Caco-2 (cell line): ENCODE measurements around the gene ENPP1. TPM values are rescaled to one million over a fixed set of nuclear protein-coding genes. Genes with fewer than 3 reads are reported as not detected.

Experiments used
- BruUV-seq: library from RNA; stranded (reverse); fragments of 400-500 nt; replicated peaks from 2 replicates; lab custom pipeline; 2021; lab: Mats Ljungman, UMichigan
- CTCF ChIA-PET: fragments of 300-600 bp; sonication (Branson Sonifier 250); formaldehyde crosslinking; loops from one replicate; lab custom pipeline; 2022; ENCODE audit warnings: antibody characterized with exemption; lab: Charles Lee
- POLR2A ChIA-PET: fragments of 300-600 bp; sonication (Branson Sonifier 250); formaldehyde crosslinking; loops from one replicate; lab custom pipeline; 2022; ENCODE audit warnings: antibody characterized with exemption; lab: Charles Lee
- DNase-seq, 2 experiments: peaks; one replicate each; pipeline versions ENCODE4 v3.0.0 to v3.0.0-alpha.2; 2020 to 2022
- H3K27me3 ChIP-seq: replicated peaks from 2 replicates; pipeline ENCODE4 v1.6.0; 2011; ENCODE audit warnings: low read length; ENCODE audit not compliant: control insufficient read depth, insufficient read depth
- H3K36me3 ChIP-seq: 2 replicates; pipeline ENCODE4 v1.5.1; 2011; ENCODE audit warnings: low read length; ENCODE audit not compliant: control insufficient read depth, insufficient read depth
- H3K4me1 ChIP-seq: fragments of 250-450 bp; sonication (Bioruptor Pico); 2 replicates; pipeline ENCODE4 v1.5.1; 2020; ENCODE audit warnings: mild to moderate bottlenecking
- H3K4me3 ChIP-seq: 2 replicates; pipeline ENCODE4 v1.5.1; 2011; ENCODE audit warnings: low read depth, mild to moderate bottlenecking, control low read depth, low read length
- H3K9me3 ChIP-seq: fragments of 250-450 bp; sonication (Bioruptor Pico); 2 replicates; pipeline ENCODE4 v1.5.1; 2020; ENCODE audit warnings: mild to moderate bottlenecking, moderate library complexity
- H3K27ac Mint-ChIP-seq: one replicate; pipeline ENCODE4 v1.8.0; 2022; ENCODE audit warnings: mixed read lengths; ENCODE audit not compliant: unreplicated experiment
- H3K27me3 Mint-ChIP-seq: one replicate; pipeline ENCODE4 v1.8.0; 2022; ENCODE audit warnings: mixed read lengths; ENCODE audit not compliant: insufficient read depth, unreplicated experiment
- H3K36me3 Mint-ChIP-seq: one replicate; pipeline ENCODE4 v1.8.0; 2022; ENCODE audit warnings: mild to moderate bottlenecking, mixed read lengths; ENCODE audit not compliant: insufficient read depth, unreplicated experiment
- H3K4me1 Mint-ChIP-seq: one replicate; pipeline ENCODE4 v1.8.0; 2022; ENCODE audit warnings: low read depth, mixed read lengths; ENCODE audit not compliant: unreplicated experiment
- H3K4me3 Mint-ChIP-seq: one replicate; pipeline ENCODE4 v1.8.0; 2022; ENCODE audit warnings: mild to moderate bottlenecking, moderate library complexity, mixed read lengths; ENCODE audit not compliant: unreplicated experiment
- H3K9me3 Mint-ChIP-seq: one replicate; pipeline ENCODE4 v1.8.0; 2022; ENCODE audit warnings: mixed read lengths; ENCODE audit not compliant: unreplicated experiment
- intact Hi-C: fragments of 100-400 bp; cut with micrococcal nuclease; formaldehyde crosslinking; loops from one replicate; pipeline ENCODE4 v1.10.0; 2022; ENCODE audit not compliant: unreplicated experiment
- total RNA-seq: library from RNA; stranded (reverse); gene quantifications from 2 replicates; pipeline ENCODE4 v1.2.3, GENCODE V29; 2022
- TF ChIP-seq, protein P1 (sequence below), 2 experiments: fragments of 200-600 bp in 1 of 2; IDR thresholded peaks; 1 replicate in 1 of 2; 2 replicates in 1 of 2; pipeline versions ENCODE4 v1.5.1 to v1.8.0; 2011 to 2022; ENCODE audit warnings: antibody characterized with exemption in 1 of 2, control low read depth in 1 of 2, inconsistent platforms in 1 of 2, low read depth in 1 of 2, low read length in 1 of 2, mild to moderate bottlenecking in 1 of 2, moderate library complexity in 1 of 2; ENCODE audit not compliant: insufficient read depth in 1 of 2, severe bottlenecking in 1 of 2, unreplicated experiment in 1 of 2

ENPP1 gene
- total RNA-seq, 1 experiment from 2014 or later = 4.8 TPM

DNA sequence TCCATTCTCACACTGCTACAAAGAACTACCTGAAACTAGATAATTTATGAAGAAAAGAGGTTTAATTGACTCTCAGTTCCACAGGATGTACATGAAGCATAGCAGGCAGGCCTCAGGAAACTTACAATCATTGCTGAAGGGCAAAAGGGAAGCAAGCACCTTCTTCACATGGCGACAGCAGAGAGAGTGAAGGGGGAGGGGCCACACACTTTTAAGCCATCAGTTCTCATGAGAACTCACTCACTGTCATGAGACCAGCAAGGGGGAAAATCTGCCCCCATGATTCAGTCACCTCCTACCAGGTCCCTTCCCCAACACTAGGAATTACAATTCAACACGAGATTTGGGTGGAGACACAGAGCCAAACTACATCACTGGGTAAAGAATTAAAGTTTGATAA, 12.5 kb upstream of the ENPP1 start:
- Mint-ChIP-seq H3K36me3 (no peaks in the 10 kb centered on the region), H3K4me3 (no peak overlapping the region), H3K27ac (no peak overlapping the region), H3K9me3 (no peaks in the 10 kb centered on the region), H3K4me1 (no peaks in the 10 kb centered on the region), H3K27me3 (peaks cover 3% of the 10 kb centered on the region)
- Histone ChIP-seq H3K4me3 (no peak overlapping the region), H3K27me3 (no peaks in the 10 kb centered on the region), H3K9me3 (no peaks in the 10 kb centered on the region), H3K4me1 (no peaks in the 10 kb centered on the region), H3K36me3 (no peaks in the 10 kb centered on the region)
- ChIA-PET POLR2A (no interaction called here), CTCF (no interaction called here)
- BruUV-seq = no TSS peak
- TF ChIP-seq, protein P1, sequence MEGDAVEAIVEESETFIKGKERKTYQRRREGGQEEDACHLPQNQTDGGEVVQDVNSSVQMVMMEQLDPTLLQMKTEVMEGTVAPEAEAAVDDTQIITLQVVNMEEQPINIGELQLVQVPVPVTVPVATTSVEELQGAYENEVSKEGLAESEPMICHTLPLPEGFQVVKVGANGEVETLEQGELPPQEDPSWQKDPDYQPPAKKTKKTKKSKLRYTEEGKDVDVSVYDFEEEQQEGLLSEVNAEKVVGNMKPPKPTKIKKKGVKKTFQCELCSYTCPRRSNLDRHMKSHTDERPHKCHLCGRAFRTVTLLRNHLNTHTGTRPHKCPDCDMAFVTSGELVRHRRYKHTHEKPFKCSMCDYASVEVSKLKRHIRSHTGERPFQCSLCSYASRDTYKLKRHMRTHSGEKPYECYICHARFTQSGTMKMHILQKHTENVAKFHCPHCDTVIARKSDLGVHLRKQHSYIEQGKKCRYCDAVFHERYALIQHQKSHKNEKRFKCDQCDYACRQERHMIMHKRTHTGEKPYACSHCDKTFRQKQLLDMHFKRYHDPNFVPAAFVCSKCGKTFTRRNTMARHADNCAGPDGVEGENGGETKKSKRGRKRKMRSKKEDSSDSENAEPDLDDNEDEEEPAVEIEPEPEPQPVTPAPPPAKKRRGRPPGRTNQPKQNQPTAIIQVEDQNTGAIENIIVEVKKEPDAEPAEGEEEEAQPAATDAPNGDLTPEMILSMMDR (IDR thresholded peaks at IDR 0.05; ENCODE audit: insufficient read depth in 1 of 2, low read depth in 1 of 2, low read length in 1 of 2, severe bottlenecking in 1 of 2, unreplicated experiment in 1 of 2) = no peak
- intact Hi-C loops = no loop called here
- DNase-seq = no peak

DNA sequence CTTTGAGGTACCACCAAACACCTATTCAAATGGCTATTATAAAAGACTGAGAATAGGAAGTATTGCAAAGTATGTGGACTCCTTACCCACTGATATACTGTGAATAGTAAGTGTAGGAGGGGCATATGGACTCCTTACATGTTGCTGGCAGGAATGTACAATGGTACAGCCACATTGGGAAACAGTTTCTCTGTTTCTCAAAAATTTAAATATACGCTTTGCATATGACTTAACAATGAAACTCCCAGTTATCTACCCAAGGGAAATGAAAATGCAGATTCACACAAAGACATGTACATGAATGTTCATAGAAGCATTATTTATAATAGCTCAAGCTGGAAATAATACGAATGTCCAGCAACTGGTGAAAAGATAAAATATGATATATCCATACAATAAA, 5.5 kb upstream of the ENPP1 start:
- Mint-ChIP-seq H3K9me3 (peaks cover 11% of the 10 kb centered on the region), H3K27ac (no peak overlapping the region), H3K4me3 (no peak overlapping the region), H3K36me3 (no peaks in the 10 kb centered on the region), H3K27me3 (peaks cover 21% of the 10 kb centered on the region), H3K4me1 (peaks cover 5% of the 10 kb centered on the region)
- Histone ChIP-seq H3K27me3 (no peaks in the 10 kb centered on the region), H3K4me3 (no peak overlapping the region), H3K9me3 (no peaks in the 10 kb centered on the region), H3K4me1 (no peaks in the 10 kb centered on the region), H3K36me3 (no peaks in the 10 kb centered on the region)
- TF ChIP-seq, protein P1 (IDR thresholded peaks at IDR 0.05; ENCODE audit: insufficient read depth in 1 of 2, low read depth in 1 of 2, low read length in 1 of 2, severe bottlenecking in 1 of 2, unreplicated experiment in 1 of 2) = no peak
- ChIA-PET POLR2A (no interaction called here), CTCF (no interaction called here)
- intact Hi-C loops = loop anchor here (10.0 kb wide), 1 partner anchor 92 kb away; no protein-coding TSS in a partner anchor
- no TSS peak for BruUV-seq
- no peak for DNase-seq

DNA sequence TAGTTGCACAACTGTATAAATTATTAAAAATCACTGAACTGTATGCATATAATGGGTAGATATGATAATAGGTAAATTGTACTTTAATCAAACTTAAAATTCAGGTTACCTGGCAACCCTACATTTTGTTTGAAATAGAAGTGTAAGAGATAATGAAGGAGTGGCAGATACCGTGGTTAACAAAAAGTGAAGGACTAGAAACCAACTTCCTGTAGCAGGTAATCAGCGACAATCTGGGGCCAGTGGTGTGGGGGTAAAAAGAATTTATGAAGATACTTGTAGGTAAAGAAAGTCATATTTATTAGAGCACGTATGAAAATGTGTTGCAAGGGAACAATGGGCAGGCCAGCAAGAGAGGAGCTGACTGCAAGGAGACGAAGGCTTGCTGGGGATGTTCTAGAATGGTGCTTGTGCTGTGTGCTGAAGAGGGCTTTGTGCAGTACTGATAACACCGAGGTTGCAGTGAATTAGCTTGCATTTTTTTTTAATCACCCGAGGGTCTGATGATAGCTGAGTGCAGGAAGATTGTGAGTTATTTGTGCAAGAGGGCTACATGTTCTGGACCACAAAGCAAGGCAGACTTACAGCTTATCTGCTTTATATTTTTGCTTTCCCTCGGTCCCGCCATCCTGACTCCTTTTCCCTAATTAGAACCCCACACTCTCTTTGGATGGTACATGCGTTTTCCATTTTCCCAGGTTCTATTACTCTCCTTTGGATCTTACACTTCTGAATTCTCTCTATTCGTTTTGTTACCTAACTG, 4.6 kb upstream of the ENPP1 start:
- Mint-ChIP-seq H3K4me1 (peaks cover 9% of the 10 kb centered on the region), H3K27me3 (peaks cover 23% of the 10 kb centered on the region), H3K27ac (no peak overlapping the region), H3K36me3 (no peaks in the 10 kb centered on the region), H3K4me3 (no peak overlapping the region), H3K9me3 (peaks cover 11% of the 10 kb centered on the region)
- BruUV-seq = no TSS peak
- POLR2A ChIA-PET = no interaction called here
- H3K36me3 ChIP-seq = no peaks in the 10 kb centered on the region
- CTCF ChIA-PET = no interaction called here
- H3K4me3 ChIP-seq = no peak overlapping the region
- TF ChIP-seq, protein P1 (IDR thresholded peaks at IDR 0.05; ENCODE audit: insufficient read depth in 1 of 2, low read depth in 1 of 2, low read length in 1 of 2, severe bottlenecking in 1 of 2, unreplicated experiment in 1 of 2) = no peak
- no peaks in the 10 kb centered on the region for H3K9me3 ChIP-seq
- H3K27me3 ChIP-seq = no peaks in the 10 kb centered on the region
- intact Hi-C loops = loop anchor here (10.0 kb wide), 1 partner anchor 92 kb away; no protein-coding TSS in a partner anchor
- H3K4me1 ChIP-seq = no peaks in the 10 kb centered on the region
- no peak for DNase-seq
